BE2C (cell line): Measurements from ENCODE around the gene RNF213.

Experiments used
- DNase-seq: peaks from one replicate; pipeline ENCODE4 v3.0.0-alpha.2; 2020
- H3K27me3 ChIP-seq: fragments of 250-450 bp; sonication (Bioruptor Pico); 2 replicates; pipeline ENCODE4 v1.5.1; 2020; ENCODE audit warnings: mild to moderate bottlenecking
- H3K36me3 ChIP-seq: fragments of 250-450 bp; sonication (Bioruptor Pico); 2 replicates; pipeline ENCODE4 v1.5.1; 2020; ENCODE audit warnings: mild to moderate bottlenecking
- H3K4me1 ChIP-seq: fragments of 250-450 bp; sonication (Bioruptor Pico); 2 replicates; pipeline ENCODE4 v1.5.1; 2020
- H3K4me3 ChIP-seq: 2 replicates; pipeline ENCODE4 v1.5.1; 2011; ENCODE audit warnings: low read depth, low read length
- H3K9me3 ChIP-seq: fragments of 250-450 bp; sonication (Bioruptor Pico); 2 replicates; pipeline ENCODE4 v1.5.1; 2020
- CTCF ChIP-seq: IDR thresholded peaks from 2 replicates; pipeline ENCODE4 v1.5.1; 2012; ENCODE audit warnings: mild to moderate bottlenecking, low read depth, low read length

The RNF213 gene

GRCh38 chr17:80443498-80443897 lies 182.8 kb downstream of the RNF213 start:
- no peaks in the 10 kb centered on the region for H3K4me1 ChIP-seq
- H3K4me3 ChIP-seq, result no peak overlapping the region
- TF ChIP-seq CTCF, result no peak
- H3K36me3 ChIP-seq, result no peaks in the 10 kb centered on the region
- no peak for DNase-seq
- no peaks in the 10 kb centered on the region for H3K27me3 ChIP-seq
- H3K9me3 ChIP-seq, result no peaks in the 10 kb centered on the region

- no peaks in the 10 kb centered on the region for H3K9me3 ChIP-seq
- H3K36me3 ChIP-seq, result no peaks in the 10 kb centered on the region
- DNase-seq, result no peak
- no peak overlapping the region for H3K4me3 ChIP-seq
- no peak for TF ChIP-seq CTCF
- H3K27me3 ChIP-seq, result no peaks in the 10 kb centered on the region
- H3K4me1 ChIP-seq, result no peaks in the 10 kb centered on the region
Measured at GRCh38 chr17:80443916-80444643, 183.4 kb downstream of the RNF213 start.

GRCh38 chr17:80444644-80444979 lies 184.0 kb downstream of the RNF213 start:
- no peaks in the 10 kb centered on the region for H3K36me3 ChIP-seq
- no peaks in the 10 kb centered on the region for H3K4me1 ChIP-seq
- H3K27me3 ChIP-seq, result no peaks in the 10 kb centered on the region
- H3K4me3 ChIP-seq, result no peak overlapping the region
- no peak for DNase-seq
- TF ChIP-seq CTCF, result no peak
- no peaks in the 10 kb centered on the region for H3K9me3 ChIP-seq

GRCh38 chr17:80445007-80445725 lies 184.5 kb downstream of the RNF213 start:
- DNase-seq, result no peak
- H3K27me3 ChIP-seq, result no peaks in the 10 kb centered on the region
- H3K4me1 ChIP-seq, result no peaks in the 10 kb centered on the region
- TF ChIP-seq CTCF, result no peak
- H3K9me3 ChIP-seq, result no peaks in the 10 kb centered on the region
- H3K4me3 ChIP-seq, result no peak overlapping the region
- no peaks in the 10 kb centered on the region for H3K36me3 ChIP-seq

- TF ChIP-seq CTCF, result no peak
- no peak overlapping the region for H3K4me3 ChIP-seq
- no peak for DNase-seq
- H3K4me1 ChIP-seq, result no peaks in the 10 kb centered on the region
- H3K9me3 ChIP-seq, result no peaks in the 10 kb centered on the region
- H3K36me3 ChIP-seq, result no peaks in the 10 kb centered on the region
- no peaks in the 10 kb centered on the region for H3K27me3 ChIP-seq
Measured at GRCh38 chr17:80445726-80446110, 185.1 kb downstream of the RNF213 start.
